SIG-M5 treated with dmso at 0.1 percent for 504 hours (cell line): ENCODE data around the gene MFAP4.

Experiments
- DNase-seq: peaks from one replicate; lab custom pipeline; 2025; ENCODE audit not compliant: unreplicated experiment; lab: John Stamatoyannopoulos, UW

The MFAP4 gene

DNA sequence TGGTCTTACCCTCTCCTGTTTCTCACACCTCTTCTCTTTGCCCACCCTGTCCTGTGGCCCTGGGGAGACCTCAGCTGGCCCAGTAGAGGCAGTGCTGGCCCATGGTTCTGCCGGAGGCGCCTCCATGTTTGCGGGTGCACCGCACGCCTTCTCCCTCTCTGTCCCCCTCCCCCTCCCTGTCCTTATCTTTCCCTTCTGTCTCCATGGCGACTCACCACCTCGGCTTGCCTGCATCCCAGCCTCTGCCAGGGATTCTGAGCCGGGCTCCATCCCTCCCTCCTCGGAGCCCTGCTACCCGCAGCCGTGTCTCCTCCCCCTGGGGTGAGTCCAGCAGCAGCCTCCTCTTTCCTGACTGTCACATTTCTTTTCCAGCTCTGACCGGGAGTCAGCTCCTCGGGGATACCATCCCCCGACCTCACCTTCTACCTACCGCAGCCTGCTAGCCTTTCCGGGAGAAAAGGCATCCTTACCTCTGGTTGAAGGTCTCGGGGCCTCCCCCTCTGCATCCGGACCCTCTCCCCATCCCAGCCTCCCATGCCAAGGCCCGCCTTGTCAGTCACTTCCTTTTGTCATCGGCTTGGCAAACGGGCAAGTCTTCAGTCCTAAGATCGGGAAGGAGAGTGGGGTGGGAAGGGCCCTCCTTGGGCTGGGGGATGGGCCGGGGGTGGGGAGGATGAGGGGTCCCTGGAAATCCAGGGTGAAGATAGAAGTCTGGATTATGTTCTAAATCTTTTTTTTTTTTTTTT is 24.1 kb upstream of the MFAP4 start, which contains the start of gene RNF112:
TSS of gene RNF112 (plus strand) at position 358 of the 746 bp plus-strand sequence. CDS start at position 535, 177 bp downstream.
- no peak for DNase-seq

DNA sequence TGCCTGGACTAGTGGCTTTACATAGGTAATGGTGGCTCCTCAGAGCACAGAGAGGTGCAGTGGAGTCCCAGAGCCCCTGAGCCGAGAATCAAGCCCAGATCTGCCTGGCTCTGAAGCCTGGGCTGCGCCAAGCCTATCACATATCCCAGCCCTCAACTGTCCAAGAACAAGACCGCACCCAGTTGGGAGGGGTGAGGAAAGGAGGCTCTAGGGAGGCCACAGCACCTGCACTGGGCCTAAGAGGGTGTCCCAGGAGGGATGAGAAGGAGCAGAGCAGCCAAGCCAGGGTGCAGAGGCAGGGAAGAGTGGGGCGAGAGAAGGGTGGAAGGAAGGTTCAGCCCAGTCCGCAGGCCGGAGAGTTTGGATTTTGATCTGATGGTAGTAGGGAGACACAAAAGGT is 23.1 kb upstream of the MFAP4 start:
- DNase-seq = no peak

DNA sequence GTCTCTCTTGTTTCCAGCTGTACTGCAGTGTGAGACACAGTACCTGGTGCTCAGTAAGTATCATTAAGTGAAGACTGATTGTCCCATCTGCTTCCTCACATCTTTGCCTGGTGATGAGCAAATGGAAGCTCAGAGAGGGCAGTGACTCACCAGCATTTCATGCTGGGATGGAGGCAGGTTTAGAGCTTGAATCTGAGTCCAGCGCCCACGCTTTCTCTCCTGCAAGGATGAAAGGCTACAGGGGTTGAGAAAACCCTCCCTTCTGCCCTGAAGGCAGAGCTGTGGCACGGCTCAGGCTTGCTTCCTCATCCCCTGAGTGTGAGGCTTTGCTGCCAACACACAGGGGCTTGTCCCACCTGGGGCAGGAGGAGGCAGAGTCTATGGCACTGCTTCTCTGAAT is 22.5 kb upstream of the MFAP4 start:
- DNase-seq = no peak

DNA sequence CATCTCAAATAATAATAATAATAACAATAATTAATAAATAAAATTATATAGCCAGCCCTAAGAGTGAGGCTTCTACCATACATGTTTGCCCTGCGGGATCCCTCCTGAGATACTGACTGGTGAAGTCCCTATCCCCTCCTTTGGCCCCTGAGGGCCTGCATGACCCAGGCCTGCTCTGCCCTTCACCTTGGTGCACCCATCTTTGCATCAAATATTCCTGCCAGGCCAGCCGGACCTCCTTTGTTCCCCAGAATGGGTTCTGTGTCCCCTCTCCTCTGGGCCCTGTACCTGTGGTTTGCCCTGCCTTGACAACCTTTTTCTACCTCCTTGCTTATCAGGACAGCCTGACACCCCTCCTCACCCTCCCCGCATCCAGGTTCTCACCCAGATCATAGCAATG is 22.1 kb upstream of the MFAP4 start:
- no peak for DNase-seq

DNA sequence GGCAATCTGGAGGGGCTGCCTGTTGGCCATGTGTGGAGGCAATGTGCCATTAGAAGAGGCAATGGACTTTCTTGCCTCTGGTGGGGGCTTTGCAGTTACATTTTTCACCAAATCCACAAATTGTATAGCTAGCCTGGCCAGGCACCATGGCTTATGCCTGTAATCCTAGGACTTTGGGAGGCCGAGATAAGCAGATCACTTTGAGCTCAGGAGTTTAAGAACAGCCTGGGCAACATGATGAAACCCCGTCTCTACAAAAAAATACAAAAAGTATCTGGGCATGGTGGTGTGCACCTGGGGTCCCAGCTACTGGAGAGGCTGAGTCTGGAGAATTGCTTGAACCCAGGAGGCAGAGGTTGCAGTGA is 21.3 kb upstream of the MFAP4 start:
- no peak for DNase-seq

DNA sequence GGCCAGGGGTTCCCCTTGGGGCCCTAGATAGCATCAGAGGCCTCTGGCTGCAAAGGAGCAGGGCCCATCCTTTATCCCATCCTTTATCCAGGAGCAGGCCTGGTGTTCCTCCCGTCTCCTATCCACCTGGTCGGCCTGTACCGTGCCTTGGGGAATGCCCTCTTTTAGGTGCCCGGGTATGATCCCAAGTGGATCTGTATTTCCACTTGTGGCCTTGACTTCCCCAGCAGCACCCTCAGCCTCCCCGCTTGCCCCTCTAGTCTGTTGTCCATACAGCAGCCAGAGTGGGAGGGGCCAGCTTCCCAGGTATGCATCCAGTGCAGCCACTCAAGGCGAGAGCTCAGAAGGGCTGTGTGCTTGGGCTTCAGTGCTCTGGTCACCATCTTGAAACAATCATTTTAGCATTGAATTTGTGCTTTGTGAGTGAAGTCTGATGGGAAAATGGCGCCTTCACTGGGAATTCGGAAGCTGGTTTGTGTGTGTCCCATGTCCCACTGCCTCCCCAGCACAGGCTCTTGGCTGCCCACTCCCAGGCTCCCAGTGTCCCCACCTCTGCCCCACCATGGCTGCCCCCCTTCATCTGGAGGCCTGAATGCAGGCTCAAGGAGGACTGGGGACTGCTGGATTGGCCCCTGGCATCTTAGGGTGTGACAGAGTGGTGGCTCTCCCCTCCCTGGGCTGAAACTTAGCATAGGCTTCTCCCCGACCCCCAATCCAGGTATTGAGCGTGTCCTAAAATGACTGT is 20.8 kb upstream of the MFAP4 start:
- DNase-seq = no peak

DNA sequence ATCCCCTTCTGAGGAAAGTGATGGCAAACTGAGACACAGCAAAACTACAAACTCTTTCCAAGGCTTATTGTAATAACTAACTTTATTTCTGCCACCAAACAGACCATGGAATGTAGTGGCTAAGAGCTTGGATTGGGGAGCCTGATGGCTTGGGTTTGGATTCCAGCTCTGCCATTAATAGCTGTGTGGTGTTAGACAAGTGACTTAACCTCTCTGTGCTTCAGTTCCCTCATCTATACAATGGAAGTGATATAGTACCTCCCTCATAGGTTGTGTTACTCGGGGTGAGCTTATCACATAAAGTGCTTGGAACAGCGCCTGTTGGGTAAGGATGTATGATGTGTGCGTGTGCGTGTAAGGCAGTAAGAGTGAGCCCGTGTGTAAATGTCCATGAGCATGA is 18.1 kb upstream of the MFAP4 start:
- no peak for DNase-seq

DNA sequence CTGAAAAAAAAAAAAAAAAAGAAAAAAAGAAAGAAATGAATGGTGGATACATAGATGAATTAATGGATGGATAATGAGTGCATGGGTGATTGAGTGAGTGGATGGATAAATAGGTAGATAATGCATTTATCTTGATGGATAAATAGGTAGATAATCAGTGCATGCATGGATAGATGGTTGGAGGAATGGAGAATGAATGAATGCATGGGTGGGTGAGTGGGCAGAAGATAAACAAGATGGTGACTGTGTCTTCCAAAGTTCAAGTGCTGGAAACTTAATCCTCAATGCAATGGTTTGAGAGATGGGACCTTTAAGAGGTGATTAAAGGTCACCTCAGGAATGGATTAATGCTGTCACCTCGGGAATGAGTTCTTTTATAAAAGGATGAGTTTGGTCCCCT is 17.3 kb upstream of the MFAP4 start:
- DNase-seq = no peak

DNA sequence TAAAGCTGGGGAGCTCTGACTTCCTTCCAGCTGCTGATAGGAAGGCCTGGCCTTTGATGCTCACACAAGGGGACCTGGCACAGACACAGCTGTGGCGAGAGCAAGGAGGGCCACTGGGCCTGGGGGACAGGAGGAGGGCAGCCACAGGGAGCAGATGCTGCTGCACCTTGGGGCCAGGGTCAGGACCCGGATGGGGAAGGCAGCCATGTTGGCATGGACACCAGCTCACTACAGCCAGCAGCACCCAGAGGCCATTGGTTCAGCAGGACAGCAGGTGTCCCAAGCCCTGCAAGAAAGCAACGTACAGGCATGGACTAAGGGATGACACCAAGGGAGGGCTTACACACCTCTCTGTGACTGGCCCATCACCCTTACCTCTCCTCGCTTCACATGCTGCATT is 16.0 kb upstream of the MFAP4 start:
- DNase-seq = no peak

DNA sequence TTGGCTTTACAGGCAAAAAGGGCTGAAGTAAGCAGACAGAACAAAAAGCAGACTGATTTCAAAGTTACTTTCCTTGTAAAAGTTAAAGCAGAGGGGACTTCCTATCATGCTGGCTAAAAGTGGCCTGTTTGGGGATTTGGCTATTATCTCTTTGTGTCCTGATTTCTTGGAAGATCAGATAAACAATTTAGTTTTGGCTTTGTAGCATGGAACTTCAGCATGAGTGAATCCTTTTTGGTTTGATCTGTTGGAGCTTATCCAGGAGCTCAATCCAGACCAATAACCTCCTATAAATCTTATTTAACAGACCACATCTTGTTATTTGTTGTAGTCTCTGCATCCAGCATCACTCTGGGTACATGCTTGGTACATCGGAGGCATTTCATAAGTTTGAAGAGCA is 15.2 kb upstream of the MFAP4 start:
- no peak for DNase-seq

DNA sequence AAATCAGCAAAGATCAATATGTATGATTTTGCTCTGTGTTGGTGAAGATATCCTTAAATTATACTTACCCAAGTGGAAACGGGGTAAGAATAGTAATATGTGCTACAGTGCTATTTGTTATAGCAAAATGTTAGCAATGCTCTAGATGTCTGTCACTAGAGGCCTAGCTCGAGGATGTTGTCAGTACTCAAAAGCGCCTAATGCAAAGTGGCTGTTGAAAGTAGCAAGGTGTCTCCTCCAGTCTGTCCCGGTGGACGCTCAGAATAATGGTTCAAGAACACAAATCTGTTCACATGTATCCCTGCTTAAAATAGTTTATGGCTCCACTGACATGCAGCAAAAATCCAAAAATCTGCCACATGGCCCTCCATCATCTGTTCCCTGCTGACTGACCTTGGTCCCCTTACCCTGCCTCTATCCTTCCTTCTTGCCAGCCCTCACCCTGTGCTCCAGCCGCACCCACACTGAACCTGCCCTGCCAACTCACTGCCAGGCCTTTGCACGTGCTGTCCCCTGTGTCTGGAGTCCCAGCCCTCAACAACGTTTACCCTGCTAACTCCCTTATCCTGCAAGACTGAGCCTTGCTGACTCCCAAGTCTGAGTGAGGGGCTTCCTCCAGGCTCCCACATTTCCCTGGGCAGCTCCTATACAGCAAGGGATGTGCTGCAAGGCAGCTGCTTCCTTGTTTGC is 14.5 kb upstream of the MFAP4 start:
- no peak for DNase-seq

DNA sequence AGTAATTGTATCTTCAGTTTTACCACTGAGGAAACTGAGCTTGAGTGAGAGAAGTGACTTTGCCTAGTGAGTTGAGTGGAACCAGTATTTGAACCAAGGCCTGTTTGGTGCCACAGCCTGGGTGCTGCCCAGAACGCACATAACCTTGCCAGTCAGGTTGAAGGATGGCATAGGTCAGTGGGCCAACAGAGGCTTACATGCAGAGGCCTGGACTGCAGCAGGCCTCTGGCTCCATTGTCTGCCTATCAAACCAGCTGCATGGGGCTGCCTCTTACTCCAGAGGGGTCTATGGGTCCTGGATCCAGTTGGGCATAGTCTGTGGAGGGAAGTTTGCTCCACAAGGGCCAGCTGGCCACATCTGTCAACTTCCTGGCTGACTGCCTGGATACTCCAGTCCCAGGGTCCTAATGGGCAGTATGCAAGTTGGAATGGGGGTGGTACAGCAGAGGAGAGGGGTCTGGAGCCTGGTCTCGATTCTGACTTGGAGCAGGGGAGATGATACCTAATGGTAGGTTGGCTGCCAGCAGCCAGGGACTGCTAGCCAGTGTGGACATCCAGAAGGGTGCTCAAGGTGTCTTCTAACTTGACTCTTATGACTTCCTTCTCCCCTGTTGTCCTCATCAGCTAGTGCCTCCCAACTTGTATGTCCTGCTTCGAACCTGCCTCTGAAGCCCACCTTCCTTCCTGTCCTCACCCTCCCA is 12.9 kb upstream of the MFAP4 start:
- no peak for DNase-seq

DNA sequence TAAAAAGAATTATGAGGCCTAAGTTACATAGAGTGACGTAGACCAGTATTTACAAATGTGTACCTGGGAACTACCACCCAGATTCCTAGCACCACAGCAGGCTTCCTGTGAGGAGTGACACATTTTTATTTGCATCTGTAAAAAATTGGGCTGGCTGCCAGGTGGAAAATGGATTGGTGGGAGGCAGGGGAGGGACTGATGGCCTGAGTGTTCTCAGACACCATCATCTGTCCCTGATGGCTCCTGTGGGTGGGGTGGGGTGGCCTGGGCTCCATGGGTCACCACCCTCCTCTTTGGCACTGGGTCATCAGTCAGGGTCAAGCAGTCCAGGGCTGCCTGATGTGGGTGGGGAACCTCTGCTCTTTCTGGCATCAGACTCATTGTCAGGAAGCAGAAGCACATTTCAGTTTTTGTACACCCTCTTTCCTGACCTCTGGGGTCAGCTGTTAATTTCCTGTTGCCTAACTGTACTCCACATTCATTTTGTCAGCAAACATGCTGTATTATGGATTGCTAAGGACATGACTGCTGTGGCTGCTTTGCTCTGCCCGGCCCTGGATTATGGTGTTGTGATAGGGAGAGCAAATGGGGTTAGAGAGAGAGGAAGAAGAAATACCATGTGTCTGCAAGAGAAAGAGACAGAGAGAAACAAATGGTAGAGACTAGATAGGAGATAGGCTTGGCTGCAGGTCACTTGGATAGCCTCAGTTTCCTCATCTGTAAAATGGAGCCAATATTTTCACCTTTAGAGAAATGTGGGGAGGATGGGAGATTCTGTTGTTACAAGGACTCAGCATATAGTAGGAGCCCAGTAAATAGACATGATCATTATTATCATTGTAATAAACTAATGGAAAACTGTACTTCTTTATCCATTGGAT is 11.6 kb upstream of the MFAP4 start:
- peak; percentile 55 for DNase-seq

DNA sequence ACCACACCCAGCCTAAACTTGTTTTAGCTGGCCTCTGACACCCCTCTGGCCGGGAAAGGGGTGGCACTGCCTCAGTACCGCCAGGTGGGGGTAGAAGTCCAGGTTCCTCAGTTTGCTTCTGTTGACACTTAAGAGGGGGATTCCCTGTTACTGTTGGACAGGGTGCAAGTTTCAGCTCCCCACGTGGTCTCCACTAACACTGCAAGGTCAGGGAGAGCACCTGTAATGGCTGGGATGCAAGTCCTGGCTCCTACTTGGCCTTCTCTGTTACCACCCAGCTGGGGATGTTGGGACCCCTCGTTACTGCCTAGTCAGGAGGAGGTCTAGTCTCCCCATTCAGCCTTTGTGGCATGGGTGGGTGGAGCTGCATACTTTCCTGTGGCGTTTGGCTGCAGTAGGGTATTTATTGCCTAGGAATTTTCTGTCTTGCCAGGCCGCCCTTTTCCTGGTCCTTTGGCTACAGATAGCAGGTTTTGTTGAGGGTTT is 10.6 kb upstream of the MFAP4 start:
- no peak for DNase-seq

DNA sequence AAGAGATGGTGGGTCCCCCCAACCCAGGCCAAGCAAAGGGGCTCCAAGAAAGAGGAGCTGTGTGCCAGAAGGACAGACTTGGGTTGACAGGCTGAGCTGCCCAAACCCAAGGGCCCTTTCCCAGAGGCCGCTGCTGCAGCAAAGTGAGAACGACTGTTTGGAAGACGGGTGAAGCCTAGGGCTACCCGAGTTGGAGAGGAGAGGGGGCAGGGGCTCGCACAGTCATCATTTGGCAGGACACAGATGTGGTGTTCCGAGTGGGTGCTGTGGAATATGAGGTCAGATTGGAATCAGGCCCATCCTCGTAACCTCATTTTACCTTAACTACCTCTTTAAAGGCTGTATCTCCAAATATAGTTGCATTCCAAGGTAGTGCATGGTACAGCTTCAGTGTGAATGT is 5.3 kb upstream of the MFAP4 start:
- DNase-seq = no peak

DNA sequence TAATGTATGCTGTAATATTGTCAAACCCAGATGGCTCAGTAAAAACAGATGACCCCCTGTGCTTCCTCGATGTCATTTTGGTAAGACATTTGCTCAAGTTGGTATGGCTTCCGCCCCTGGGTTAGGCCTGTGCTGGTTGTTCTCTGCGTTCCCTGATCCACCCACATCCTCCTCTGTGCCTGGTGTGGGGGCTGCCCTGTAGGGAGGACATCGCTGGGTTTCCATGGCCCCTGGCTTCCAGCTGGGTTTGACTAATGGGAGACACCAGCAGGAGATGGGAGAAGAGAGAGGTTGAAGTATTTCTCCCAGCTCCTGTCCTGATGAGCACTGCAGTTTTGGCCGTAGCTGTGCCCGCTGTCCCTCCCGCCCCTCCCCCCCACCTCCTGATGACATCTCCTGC is 4.4 kb upstream of the MFAP4 start:
- DNase-seq = no peak

DNA sequence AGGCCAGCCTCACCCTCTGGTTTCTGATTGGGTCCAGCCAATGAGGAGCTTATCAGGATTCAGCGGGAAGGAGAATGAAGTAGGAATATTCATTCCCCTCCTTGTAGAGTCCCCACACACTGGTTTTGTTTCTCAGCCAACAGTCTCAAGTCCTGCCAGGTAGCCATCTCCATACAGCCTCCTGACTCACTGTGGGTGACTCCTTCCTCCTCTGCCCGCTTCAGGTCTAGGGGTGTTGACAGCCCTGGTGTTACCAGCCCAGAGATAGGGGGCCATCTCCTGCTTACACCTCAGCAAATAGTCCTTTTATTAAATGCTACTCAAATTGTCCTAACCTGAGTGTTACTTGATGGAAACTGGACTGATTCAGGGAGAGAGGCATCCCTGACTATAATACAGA is 4.0 kb upstream of the MFAP4 start:
- no peak for DNase-seq

DNA sequence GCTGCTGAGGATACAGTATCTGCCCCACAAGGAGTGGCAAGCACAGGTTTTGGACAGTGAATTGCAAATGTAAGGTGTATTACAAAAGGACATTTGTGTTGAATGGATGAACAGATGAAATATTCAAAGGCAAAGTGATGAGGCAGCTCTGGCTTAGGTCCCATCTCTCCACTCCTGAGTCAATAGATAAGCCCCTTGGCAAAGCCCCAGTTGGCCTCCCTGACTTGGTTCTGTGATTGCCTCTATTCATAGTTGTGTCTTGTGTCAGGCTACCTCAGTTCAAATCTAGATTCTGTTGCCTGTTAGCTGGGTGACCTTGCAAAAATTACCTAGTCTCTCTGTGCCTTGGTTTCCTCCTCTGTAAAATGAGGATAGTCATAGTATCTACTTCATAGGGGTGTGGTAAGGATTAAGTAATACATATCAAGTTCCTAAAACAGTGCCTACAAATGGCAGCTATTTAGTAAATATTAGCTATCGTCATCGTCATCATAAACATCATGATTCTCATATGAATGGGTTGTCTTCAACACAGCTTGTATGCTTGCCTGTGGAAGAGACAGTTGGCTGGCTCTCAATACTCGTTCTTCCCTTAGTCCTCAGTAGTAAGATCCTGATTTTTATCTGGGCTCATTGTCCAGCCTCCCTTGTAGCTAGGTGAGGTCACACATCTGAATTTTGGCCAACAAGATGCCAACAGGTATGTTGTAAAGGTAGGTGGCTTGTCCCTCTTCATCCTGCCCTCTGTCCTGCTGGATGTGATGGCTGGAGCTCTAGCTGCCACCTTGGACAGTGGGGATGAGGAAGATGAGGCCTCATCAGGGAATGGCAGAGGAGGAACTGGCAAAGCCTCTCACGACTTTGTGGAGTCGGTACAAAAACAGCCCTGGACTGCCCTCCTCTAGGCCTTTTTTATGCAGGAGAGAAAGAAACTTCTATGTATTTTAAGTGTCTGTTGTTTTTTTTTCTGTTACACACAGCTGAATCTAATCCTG is 2.1 kb upstream of the MFAP4 start:
- DNase-seq = no peak

DNA sequence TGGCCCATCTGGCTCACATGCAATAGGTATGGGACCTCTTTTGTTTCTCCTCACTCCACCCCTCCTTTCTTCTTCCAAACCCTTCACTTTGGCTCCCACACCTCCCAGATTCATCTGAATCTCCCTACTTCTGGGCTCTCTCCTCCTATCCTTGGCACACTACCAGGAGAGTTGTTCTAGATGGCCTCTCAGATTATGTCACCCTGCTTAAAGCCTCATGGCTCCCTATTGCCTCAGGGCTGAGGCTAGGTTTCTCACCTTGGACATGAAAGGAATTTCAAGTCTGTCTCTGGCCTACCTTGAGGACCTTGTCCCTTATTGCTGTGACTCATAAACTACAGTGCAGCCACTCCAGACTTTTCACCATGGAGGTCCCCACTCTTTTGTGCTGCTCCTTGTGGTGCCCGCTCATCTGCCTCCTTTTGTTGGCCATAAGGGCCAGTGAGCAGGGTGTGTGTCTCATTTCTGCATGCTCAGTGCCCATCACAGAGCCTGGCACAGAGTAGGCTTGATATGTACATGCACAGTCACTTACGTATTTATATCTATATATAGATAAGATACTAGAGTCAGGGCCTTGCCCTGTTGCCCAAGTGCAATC is 1.0 kb upstream of the MFAP4 start:
- DNase-seq = peak; percentile 34
